MM.1S (cell line): ENCODE results near the gene EXOC2.

Experiments used
- DNase-seq: peaks from one replicate; pipeline ENCODE4 v3.0.0-alpha.2; 2015
- H2AFZ ChIP-seq: fragments of 300-600 bp; sonication (generic); 2 replicates; pipeline ENCODE4 v1.6.0; 2016; ENCODE audit warnings: antibody characterized with exemption, low read length
- H3F3A ChIP-seq: fragments of 300-600 bp; sonication (generic); 2 replicates; pipeline ENCODE4 v1.6.1; 2016; ENCODE audit warnings: mild to moderate bottlenecking, antibody characterized with exemption, low read length, moderate library complexity, mixed read lengths; ENCODE audit not compliant: insufficient read depth
- H3K27ac ChIP-seq: fragments of 300-600 bp; sonication (generic); 2 replicates; pipeline ENCODE4 v1.5.1; 2016; ENCODE audit warnings: mild to moderate bottlenecking, low read length
- H3K27me3 ChIP-seq: fragments of 300-600 bp; sonication (generic); replicated peaks from 2 replicates; pipeline ENCODE4 v1.6.0; 2016; ENCODE audit warnings: low read length; ENCODE audit not compliant: insufficient read depth
- H3K36me3 ChIP-seq: fragments of 300-600 bp; sonication (generic); replicated peaks from 2 replicates; pipeline ENCODE4 v1.6.1; 2016; ENCODE audit warnings: mild to moderate bottlenecking, low read length, mixed read lengths; ENCODE audit not compliant: insufficient read depth
- H3K4me1 ChIP-seq: fragments of 300-600 bp; sonication (generic); 2 replicates; pipeline ENCODE4 v1.6.1; 2016; ENCODE audit warnings: low read length, mixed read lengths
- H3K4me2 ChIP-seq: fragments of 300-600 bp; sonication (generic); 2 replicates; pipeline ENCODE4 v1.6.0; 2016; ENCODE audit warnings: low read depth, low read length
- H3K4me3 ChIP-seq: fragments of 300-600 bp; sonication (generic); 2 replicates; pipeline ENCODE4 v1.5.1; 2016; ENCODE audit warnings: low read length, mixed read lengths
- H3K79me2 ChIP-seq: fragments of 300-600 bp; sonication (generic); 2 replicates; pipeline ENCODE4 v1.6.1; 2016; ENCODE audit warnings: mixed run types, low read length, mixed read lengths
- H3K9ac ChIP-seq: fragments of 300-600 bp; sonication (generic); 2 replicates; pipeline ENCODE4 v1.6.1; 2016; ENCODE audit warnings: low read length, mixed read lengths
- H3K9me2 ChIP-seq: fragments of 300-600 bp; sonication (generic); replicated peaks from 2 replicates; pipeline ENCODE4 v1.6.1; 2016; ENCODE audit warnings: mild to moderate bottlenecking, low read length, mixed read lengths; ENCODE audit not compliant: insufficient read depth
- H3K9me3 ChIP-seq: fragments of 300-600 bp; sonication (generic); replicated peaks from 2 replicates; pipeline ENCODE4 v1.6.1; 2016; ENCODE audit warnings: mild to moderate bottlenecking, low read length, mixed read lengths; ENCODE audit not compliant: insufficient read depth
- H4K20me1 ChIP-seq: fragments of 300-600 bp; sonication (generic); 2 replicates; pipeline ENCODE4 v1.6.1; 2016; ENCODE audit warnings: mild to moderate bottlenecking, low read length, moderate library complexity, mixed read lengths; ENCODE audit not compliant: insufficient read depth
- EZH2 ChIP-seq: fragments of 300-600 bp; sonication (generic); optimal IDR thresholded peaks from 2 replicates; pipeline ENCODE3; 2017; ENCODE audit warnings: low read depth, mild to moderate bottlenecking, antibody characterized with exemption, low read length, mixed read lengths
- EZH2phosphoT487 ChIP-seq: fragments of 300-600 bp; sonication (generic); IDR thresholded peaks from 2 replicates; pipeline ENCODE4 v1.6.1; 2018; ENCODE audit warnings: antibody characterized with exemption, low read length
- TF ChIP-seq, protein P1 (sequence below): fragments of 300-600 bp; sonication (generic); IDR thresholded peaks from 2 replicates; pipeline ENCODE4 v1.5.1; 2016; ENCODE audit warnings: antibody characterized with exemption, low read length, mixed read lengths

The EXOC2 gene

DNA sequence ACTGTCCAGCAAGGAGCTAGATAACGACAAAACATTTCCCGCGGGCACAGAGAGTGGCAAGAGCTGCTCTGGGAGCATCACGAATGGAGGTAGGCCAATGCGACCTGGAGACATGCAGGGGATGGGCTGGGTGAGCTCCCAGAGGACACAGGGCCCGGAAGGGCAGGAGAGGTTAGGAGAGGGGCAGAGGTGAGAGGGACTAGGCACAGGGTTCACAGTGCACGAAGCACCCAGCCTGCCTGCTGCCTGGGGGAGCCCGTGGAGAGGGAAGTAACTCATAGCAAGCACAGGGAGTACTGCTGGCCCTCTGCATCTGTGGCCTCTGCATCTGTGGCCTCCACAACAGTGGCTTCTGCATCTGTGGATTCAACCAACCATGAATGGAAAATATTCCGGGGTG is 162.5 kb downstream of the EXOC2 start:
- Histone ChIP-seq H3K9ac (no peak overlapping the region), H3K4me3 (no peak overlapping the region), H2AFZ (no peak overlapping the region), H3K4me1 (no peaks in the 10 kb centered on the region), H3F3A (no peaks in the 10 kb centered on the region), H3K27me3 (no peaks in the 10 kb centered on the region), H3K79me2 (no peaks in the 10 kb centered on the region), H3K9me2 (no peaks in the 10 kb centered on the region), H3K27ac (no peak overlapping the region), H3K4me2 (no peak overlapping the region), H3K9me3 (no peaks in the 10 kb centered on the region), H4K20me1 (no peaks in the 10 kb centered on the region), H3K36me3 (no peaks in the 10 kb centered on the region)
- TF ChIP-seq, protein P1, sequence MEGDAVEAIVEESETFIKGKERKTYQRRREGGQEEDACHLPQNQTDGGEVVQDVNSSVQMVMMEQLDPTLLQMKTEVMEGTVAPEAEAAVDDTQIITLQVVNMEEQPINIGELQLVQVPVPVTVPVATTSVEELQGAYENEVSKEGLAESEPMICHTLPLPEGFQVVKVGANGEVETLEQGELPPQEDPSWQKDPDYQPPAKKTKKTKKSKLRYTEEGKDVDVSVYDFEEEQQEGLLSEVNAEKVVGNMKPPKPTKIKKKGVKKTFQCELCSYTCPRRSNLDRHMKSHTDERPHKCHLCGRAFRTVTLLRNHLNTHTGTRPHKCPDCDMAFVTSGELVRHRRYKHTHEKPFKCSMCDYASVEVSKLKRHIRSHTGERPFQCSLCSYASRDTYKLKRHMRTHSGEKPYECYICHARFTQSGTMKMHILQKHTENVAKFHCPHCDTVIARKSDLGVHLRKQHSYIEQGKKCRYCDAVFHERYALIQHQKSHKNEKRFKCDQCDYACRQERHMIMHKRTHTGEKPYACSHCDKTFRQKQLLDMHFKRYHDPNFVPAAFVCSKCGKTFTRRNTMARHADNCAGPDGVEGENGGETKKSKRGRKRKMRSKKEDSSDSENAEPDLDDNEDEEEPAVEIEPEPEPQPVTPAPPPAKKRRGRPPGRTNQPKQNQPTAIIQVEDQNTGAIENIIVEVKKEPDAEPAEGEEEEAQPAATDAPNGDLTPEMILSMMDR = no peak
- no peak for TF ChIP-seq EZH2
- no peak for TF ChIP-seq EZH2phosphoT487
- DNase-seq = no peak

- Histone ChIP-seq H3K27ac (no peak overlapping the region), H3F3A (no peaks in the 10 kb centered on the region), H3K79me2 (no peaks in the 10 kb centered on the region), H3K9ac (no peak overlapping the region), H3K4me3 (no peak overlapping the region), H3K4me1 (no peaks in the 10 kb centered on the region), H3K9me3 (no peaks in the 10 kb centered on the region), H3K9me2 (no peaks in the 10 kb centered on the region), H4K20me1 (no peaks in the 10 kb centered on the region), H3K36me3 (no peaks in the 10 kb centered on the region), H2AFZ (no peak overlapping the region), H3K4me2 (no peak overlapping the region), H3K27me3 (no peaks in the 10 kb centered on the region)
- TF ChIP-seq, protein P1 = no peak
- no peak for DNase-seq
Measured at GRCh38 chr6:528989-529388, 163.9 kb downstream of the EXOC2 start.

GRCh38 chr6:527989-528673 is 164.8 kb downstream of the EXOC2 start:
- no peaks in the 10 kb centered on the region for H3K9me3 ChIP-seq
- no peaks in the 10 kb centered on the region for H3K36me3 ChIP-seq
- H3K9ac ChIP-seq = no peak overlapping the region
- TF ChIP-seq EZH2 (no peak), EZH2phosphoT487 (no peak)
- TF ChIP-seq, protein P1 = no peak
- H2AFZ ChIP-seq = no peak overlapping the region
- H3K4me2 ChIP-seq = no peak overlapping the region
- H3K79me2 ChIP-seq = no peaks in the 10 kb centered on the region
- no peaks in the 10 kb centered on the region for H3F3A ChIP-seq
- no peaks in the 10 kb centered on the region for H4K20me1 ChIP-seq
- no peak for DNase-seq
- H3K27me3 ChIP-seq = no peaks in the 10 kb centered on the region
- H3K27ac ChIP-seq = no peak overlapping the region
- no peaks in the 10 kb centered on the region for H3K4me1 ChIP-seq
- no peak overlapping the region for H3K4me3 ChIP-seq
- H3K9me2 ChIP-seq = no peaks in the 10 kb centered on the region
